ENCODE measurements around the gene CELF2. TPM values are rescaled to one million over a fixed set of nuclear protein-coding genes. Genes with fewer than 3 reads are reported as not detected.

The CELF2 gene
- total and polyA plus RNA-seq, 7 donors, result 6.0 to 83.1 (median 48.9) TPM

GRCh38 chr10:11212288-11213085 is 194.8 kb downstream of the CELF2 start:
- intact Hi-C loops (cut with DNase I), result no loop called here
- H3K4me3 ChIP-seq, result no peak overlapping the region
- H3K9me3 ChIP-seq, result no peaks in the 10 kb centered on the region
- DNase-seq, result no peak
- no peaks in the 10 kb centered on the region for H3K36me3 ChIP-seq
- 76 to 86% methylated on average over 7 of the region's 7 CpGs for WGBS, 2 donors
- peaks cover 0 to 23% (median 7%) of the 10 kb centered on the region in 4 donors for H3K4me1 ChIP-seq
- no peak for TF ChIP-seq POLR2AphosphoS5 (IDR thresholded peaks at IDR 0.05)
- TF ChIP-seq, protein P1, sequence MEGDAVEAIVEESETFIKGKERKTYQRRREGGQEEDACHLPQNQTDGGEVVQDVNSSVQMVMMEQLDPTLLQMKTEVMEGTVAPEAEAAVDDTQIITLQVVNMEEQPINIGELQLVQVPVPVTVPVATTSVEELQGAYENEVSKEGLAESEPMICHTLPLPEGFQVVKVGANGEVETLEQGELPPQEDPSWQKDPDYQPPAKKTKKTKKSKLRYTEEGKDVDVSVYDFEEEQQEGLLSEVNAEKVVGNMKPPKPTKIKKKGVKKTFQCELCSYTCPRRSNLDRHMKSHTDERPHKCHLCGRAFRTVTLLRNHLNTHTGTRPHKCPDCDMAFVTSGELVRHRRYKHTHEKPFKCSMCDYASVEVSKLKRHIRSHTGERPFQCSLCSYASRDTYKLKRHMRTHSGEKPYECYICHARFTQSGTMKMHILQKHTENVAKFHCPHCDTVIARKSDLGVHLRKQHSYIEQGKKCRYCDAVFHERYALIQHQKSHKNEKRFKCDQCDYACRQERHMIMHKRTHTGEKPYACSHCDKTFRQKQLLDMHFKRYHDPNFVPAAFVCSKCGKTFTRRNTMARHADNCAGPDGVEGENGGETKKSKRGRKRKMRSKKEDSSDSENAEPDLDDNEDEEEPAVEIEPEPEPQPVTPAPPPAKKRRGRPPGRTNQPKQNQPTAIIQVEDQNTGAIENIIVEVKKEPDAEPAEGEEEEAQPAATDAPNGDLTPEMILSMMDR (IDR thresholded peaks at IDR 0.05), result no peak
- no peak for TF ChIP-seq POLR2A (IDR thresholded peaks at IDR 0.05)
- no peak for TF ChIP-seq EP300 (IDR thresholded peaks at IDR 0.05)
- no peak overlapping the region for H3K27ac ChIP-seq
- H3K27me3 ChIP-seq, result no peaks in the 10 kb centered on the region

- Histone ChIP-seq H3K36me3 (no peaks in the 10 kb centered on the region), H3K9me3 (no peaks in the 10 kb centered on the region), H3K27ac (no peak overlapping the region), H3K4me1 (peaks cover 0 to 23% (median 7%) of the 10 kb centered on the region in 4 donors), H3K4me3 (no peak overlapping the region), H3K27me3 (no peaks in the 10 kb centered on the region)
- 78 to 80% methylated on average over 4 of the region's 4 CpGs for WGBS, 2 donors
- DNase-seq, result no peak
- intact Hi-C loops (cut with DNase I), result no loop called here
- TF ChIP-seq POLR2A (IDR thresholded peaks at IDR 0.05) (no peak), EP300 (IDR thresholded peaks at IDR 0.05) (no peak), POLR2AphosphoS5 (IDR thresholded peaks at IDR 0.05) (no peak)
- TF ChIP-seq, protein P1 (IDR thresholded peaks at IDR 0.05), result no peak
Observed at GRCh38 chr10:11213137-11213536, 195.5 kb downstream of the CELF2 start.

DNA sequence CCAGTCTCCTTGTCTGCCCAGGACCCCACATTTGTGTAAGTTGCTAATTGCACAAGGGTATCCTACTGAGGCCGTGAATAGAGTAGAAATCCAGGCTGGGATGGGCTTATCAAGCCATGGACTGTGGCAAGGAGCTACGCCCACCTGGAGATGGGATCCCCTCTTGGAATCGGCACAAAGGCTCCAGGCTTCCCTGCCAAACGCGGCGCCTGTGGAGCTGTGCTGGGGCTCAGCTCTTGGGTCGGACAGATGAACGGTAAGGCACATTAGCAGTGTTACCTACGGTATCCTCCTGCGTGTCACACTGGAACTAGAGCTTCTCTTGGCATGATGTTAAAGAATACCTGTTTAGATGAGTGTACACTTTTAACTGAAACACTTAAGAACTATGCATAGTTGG is 196.7 kb downstream of the CELF2 start:
- Histone ChIP-seq H3K9me3 (no peaks in the 10 kb centered on the region), H3K27ac (no peak overlapping the region), H3K27me3 (no peaks in the 10 kb centered on the region), H3K36me3 (peaks cover 0 to 5% (median 0%) of the 10 kb centered on the region in 4 donors), H3K4me1 (peaks cover 0 to 19% (median 7%) of the 10 kb centered on the region in 4 donors), H3K4me3 (no peak overlapping the region)
- intact Hi-C loops (cut with DNase I), result no loop called here
- no peak for DNase-seq
- TF ChIP-seq POLR2AphosphoS5 (IDR thresholded peaks at IDR 0.05), result no peak
- TF ChIP-seq, protein P1 (IDR thresholded peaks at IDR 0.05), result no peak
- WGBS, 2 donors, result 88 to 91% methylated on average over 10 of the region's 10 CpGs

GRCh38 chr10:11215471-11215870 is 197.8 kb downstream of the CELF2 start:
- Histone ChIP-seq H3K27ac (no peak overlapping the region), H3K9me3 (no peaks in the 10 kb centered on the region), H3K36me3 (peaks cover 0 to 6% (median 0%) of the 10 kb centered on the region in 4 donors), H3K4me3 (no peak overlapping the region), H3K4me1 (peaks cover 0 to 9% (median 4%) of the 10 kb centered on the region in 4 donors), H3K27me3 (no peaks in the 10 kb centered on the region)
- intact Hi-C loops (cut with DNase I), result no loop called here
- no peak for DNase-seq
- TF ChIP-seq EP300 (IDR thresholded peaks at IDR 0.05), result no peak
- TF ChIP-seq POLR2AphosphoS5 (IDR thresholded peaks at IDR 0.05), result no peak
- TF ChIP-seq POLR2A (IDR thresholded peaks at IDR 0.05), result no peak
- TF ChIP-seq, protein P1 (IDR thresholded peaks at IDR 0.05), result no peak
- 84 to 93% methylated on average over 4 of the region's 4 CpGs for WGBS, 2 donors

Measured in sigmoid colon (tissue), 7 donors.